Gastroesophageal sphincter (tissue), 4 donors: Measurements from ENCODE around the gene ZNF511. TPM values are rescaled to one million over a fixed set of nuclear protein-coding genes. Genes with fewer than 3 reads are reported as not detected.
"Not testable (repeated sequence)": the region's sequence is repeated elsewhere in the genome, so short reads cannot be mapped to it uniquely, and the experiment has no call there.

Experiments used
- ATAC-seq: fragments of 150-250 bp; one replicate; pipeline ENCODE4 v1.9.1; 2016; ENCODE audit warnings: mild to moderate bottlenecking, moderate library complexity
- H3K27ac ChIP-seq, 4 donors: fragments of 200-600 bp; sonication (generic) in 3 of 4; 1 replicate in 3 of 4; 2 replicates in 1 of 4; pipeline ENCODE4 v1.5.1; 2016 to 2019
- H3K27me3 ChIP-seq: fragments of 200-600 bp; sonication (generic); one replicate; pipeline ENCODE4 v1.5.1; 2019
- H3K36me3 ChIP-seq, 2 donors: fragments of 200-600 bp; sonication (generic); one replicate each; pipeline ENCODE4 v1.5.1; 2019; ENCODE audit warnings: control low read depth in 1 of 2
- H3K4me1 ChIP-seq, 3 donors: fragments of 200-600 bp; sonication (generic); 1 replicate in 2 of 3; 2 replicates in 1 of 3; pipeline ENCODE4 v1.5.1; 2016 to 2019; ENCODE audit warnings: control low read depth in 2 of 3
- H3K4me3 ChIP-seq, 2 donors: fragments of 200-600 bp; sonication (generic); one replicate each; pipeline ENCODE4 v1.5.1; 2019; ENCODE audit warnings: mild to moderate bottlenecking in 1 of 2, moderate library complexity in 1 of 2
- H3K9me3 ChIP-seq, 3 donors: fragments of 200-600 bp; sonication (generic); one replicate each; pipeline ENCODE4 v1.5.1; 2017 to 2019; ENCODE audit warnings: control low read depth in 2 of 3
- EP300 ChIP-seq: sonication (generic); formaldehyde crosslinking; IDR thresholded peaks from one replicate; pipeline ENCODE4 v1.6.1; 2017; ENCODE audit warnings: antibody characterized with exemption, mild to moderate bottlenecking
- POLR2A ChIP-seq, 2 donors: fragments of 450-650 bp; IDR thresholded peaks; one replicate each; pipeline ENCODE4 v1.6.1; 2017; ENCODE audit warnings: antibody characterized with exemption in 2 of 2, mild to moderate bottlenecking in 2 of 2, moderate library complexity in 1 of 2
- POLR2AphosphoS5 ChIP-seq: sonication (generic); formaldehyde crosslinking; IDR thresholded peaks from one replicate; pipeline ENCODE4 v1.6.1; 2017; ENCODE audit warnings: antibody characterized with exemption
- WGBS, 2 donors: methylation state at CpG; one replicate each; pipeline ENCODE4 v1.1.5; 2018; ENCODE audit warnings: low coverage in 1 of 2; 5-methylcytosine and 5-hydroxymethylcytosine counted together
- total RNA-seq, 4 donors: library from RNA; depleted of rRNA; stranded (reverse); fragments of >200 nt; gene quantifications; one replicate each; pipeline ENCODE4 v1.1.0, GENCODE V29; 2016
- TF ChIP-seq, protein P1 (sequence below), 4 experiments: fragments of 200-600 bp in 2 of 4; fragments of 450-650 bp in 2 of 4; sonication (generic) in 1 of 4; IDR thresholded peaks; one replicate each; pipeline ENCODE4 v1.5.1; 2017 to 2019; ENCODE audit warnings: antibody characterized with exemption in 4 of 4, mild to moderate bottlenecking in 2 of 4, moderate library complexity in 2 of 4

ZNF511 gene
- total RNA-seq, 4 donors from 2014 or later = 15.1 to 42.2 (median 25.4) TPM

GRCh38 chr10:133263674-133264073, 45.0 kb upstream of the ZNF511 start:
- no peaks in the 10 kb centered on the region for H3K9me3 ChIP-seq
- H3K27me3 ChIP-seq = no peaks in the 10 kb centered on the region
- 88% methylated on average over 9 of the region's 10 CpGs; no CpG with 5 or more reads in 1 of the 2 donors for WGBS, 2 donors
- peaks cover 0 to 4% of the 10 kb centered on the region in 2 donors for H3K36me3 ChIP-seq
- H3K4me1 ChIP-seq = peaks cover 0 to 38% (median 12%) of the 10 kb centered on the region in 3 donors
- H3K27ac ChIP-seq = no peak overlapping the region
- TF ChIP-seq EP300 = no peak
- no peak for TF ChIP-seq POLR2A (IDR thresholded peaks at IDR 0.05)
- no peak for TF ChIP-seq POLR2AphosphoS5
- TF ChIP-seq, protein P1, sequence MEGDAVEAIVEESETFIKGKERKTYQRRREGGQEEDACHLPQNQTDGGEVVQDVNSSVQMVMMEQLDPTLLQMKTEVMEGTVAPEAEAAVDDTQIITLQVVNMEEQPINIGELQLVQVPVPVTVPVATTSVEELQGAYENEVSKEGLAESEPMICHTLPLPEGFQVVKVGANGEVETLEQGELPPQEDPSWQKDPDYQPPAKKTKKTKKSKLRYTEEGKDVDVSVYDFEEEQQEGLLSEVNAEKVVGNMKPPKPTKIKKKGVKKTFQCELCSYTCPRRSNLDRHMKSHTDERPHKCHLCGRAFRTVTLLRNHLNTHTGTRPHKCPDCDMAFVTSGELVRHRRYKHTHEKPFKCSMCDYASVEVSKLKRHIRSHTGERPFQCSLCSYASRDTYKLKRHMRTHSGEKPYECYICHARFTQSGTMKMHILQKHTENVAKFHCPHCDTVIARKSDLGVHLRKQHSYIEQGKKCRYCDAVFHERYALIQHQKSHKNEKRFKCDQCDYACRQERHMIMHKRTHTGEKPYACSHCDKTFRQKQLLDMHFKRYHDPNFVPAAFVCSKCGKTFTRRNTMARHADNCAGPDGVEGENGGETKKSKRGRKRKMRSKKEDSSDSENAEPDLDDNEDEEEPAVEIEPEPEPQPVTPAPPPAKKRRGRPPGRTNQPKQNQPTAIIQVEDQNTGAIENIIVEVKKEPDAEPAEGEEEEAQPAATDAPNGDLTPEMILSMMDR (IDR thresholded peaks at IDR 0.05) = no peak
- no peak for ATAC-seq
- no peak overlapping the region for H3K4me3 ChIP-seq

DNA sequence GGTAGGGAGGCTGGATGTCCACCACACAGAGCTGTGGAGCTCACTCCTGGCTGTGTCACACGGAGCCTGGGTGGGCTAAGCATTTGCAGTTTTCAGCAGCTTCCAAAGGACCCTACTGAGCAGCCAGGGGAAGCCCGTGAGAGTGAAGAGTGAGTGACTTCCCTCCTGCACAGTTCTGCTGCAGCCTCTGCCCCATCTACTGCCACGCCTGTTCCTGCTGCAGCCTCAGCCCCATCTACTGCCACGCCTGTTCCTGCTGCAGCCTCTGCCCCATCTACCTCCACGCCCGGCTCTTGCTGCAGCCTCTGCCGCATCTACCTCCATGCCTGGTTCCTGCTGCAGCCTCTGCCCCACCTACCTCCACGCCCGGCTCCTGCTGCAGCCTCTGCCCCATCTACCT, 44.3 kb upstream of the ZNF511 start:
- 57 to 63% methylated on average over 7 of the region's 9 CpGs for WGBS, 2 donors
- Histone ChIP-seq H3K4me1 (peaks cover 0 to 30% (median 7%) of the 10 kb centered on the region in 3 donors), H3K4me3 (no peak overlapping the region), H3K36me3 (peaks cover 0 to 12% of the 10 kb centered on the region in 2 donors), H3K27me3 (no peaks in the 10 kb centered on the region), H3K9me3 (no peaks in the 10 kb centered on the region), H3K27ac (no peak overlapping the region)
- TF ChIP-seq, protein P1 (IDR thresholded peaks at IDR 0.05) = no peak
- TF ChIP-seq EP300 (no peak), POLR2AphosphoS5 (no peak), POLR2A (IDR thresholded peaks at IDR 0.05) (no peak)
- ATAC-seq = no peak

GRCh38 chr10:133265052-133265451, 43.7 kb upstream of the ZNF511 start:
- H3K4me3 ChIP-seq, H3K27me3 ChIP-seq, ATAC-seq, H3K9me3 ChIP-seq, H3K27ac ChIP-seq: not testable (repeated sequence)
- Histone ChIP-seq H3K4me1 (peaks cover 0 to 24% (median 1%) of the 10 kb centered on the region in 3 donors), H3K36me3 (peaks cover 0 to 18% of the 10 kb centered on the region in 2 donors)
- WGBS, 2 donors = 75 to 93% methylated on average over 5 to 7 of the region's 10 CpGs

DNA sequence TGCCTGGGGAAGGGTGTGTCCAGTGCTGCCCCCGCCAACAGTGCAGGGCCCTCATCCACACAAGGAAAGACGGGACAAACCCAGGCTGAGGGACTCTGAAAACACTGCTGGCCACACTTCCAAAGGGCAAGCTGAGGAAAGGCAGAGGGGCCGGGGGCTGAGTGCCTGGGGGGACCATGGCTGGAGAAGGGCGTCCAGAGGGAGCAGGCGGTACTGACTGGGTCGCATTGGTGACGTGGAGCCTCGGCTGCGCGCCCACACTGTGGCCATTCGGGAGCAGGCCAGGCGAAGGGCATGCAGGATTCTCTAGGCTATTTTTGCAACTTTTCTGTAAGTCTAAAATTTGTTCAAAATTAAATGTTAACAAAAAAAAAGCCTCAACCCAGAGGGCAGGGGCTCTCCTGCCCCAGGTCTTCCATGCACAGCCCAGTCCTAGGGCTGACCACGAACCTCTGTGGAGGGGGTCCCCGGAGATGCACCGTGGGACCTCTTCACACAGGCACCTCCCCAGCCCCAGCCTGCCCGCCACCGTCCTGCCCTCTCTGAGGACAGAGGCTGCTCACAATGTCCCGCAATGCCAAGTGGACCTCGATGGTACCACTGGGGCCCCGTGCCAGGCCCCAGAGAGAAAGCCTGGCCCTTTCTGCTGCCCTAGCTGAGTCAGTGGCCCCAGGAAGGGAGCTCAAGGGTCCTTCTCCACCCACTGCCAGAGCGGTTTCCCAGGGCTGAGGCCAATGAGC, 42.5 kb upstream of the ZNF511 start:
- no peaks in the 10 kb centered on the region for H3K9me3 ChIP-seq
- H3K27me3 ChIP-seq = no peaks in the 10 kb centered on the region
- TF ChIP-seq POLR2AphosphoS5 (no peak), EP300 (no peak), POLR2A (IDR thresholded peaks at IDR 0.05) (no peak)
- TF ChIP-seq, protein P1 (IDR thresholded peaks at IDR 0.05) = no peak
- ATAC-seq = no peak
- peaks cover 0 to 30% of the 10 kb centered on the region in 2 donors for H3K36me3 ChIP-seq
- H3K4me1 ChIP-seq = peaks cover 0 to 12% (median 0%) of the 10 kb centered on the region in 3 donors
- WGBS, 2 donors = 84 to 87% methylated on average over 6 to 14 of the region's 21 CpGs
- H3K4me3 ChIP-seq = no peak overlapping the region
- H3K27ac ChIP-seq = no peak overlapping the region

GRCh38 chr10:133267293-133267692, 41.4 kb upstream of the ZNF511 start:
- peaks cover 0 to 7% (median 0%) of the 10 kb centered on the region in 3 donors for H3K4me1 ChIP-seq
- no peaks in the 10 kb centered on the region for H3K9me3 ChIP-seq
- TF ChIP-seq POLR2A (IDR thresholded peaks at IDR 0.05) (no peak), EP300 (no peak), POLR2AphosphoS5 (no peak)
- TF ChIP-seq, protein P1 (IDR thresholded peaks at IDR 0.05) = no peak
- H3K27ac ChIP-seq = no peak overlapping the region
- no peak for ATAC-seq
- no peak overlapping the region for H3K4me3 ChIP-seq
- no peaks in the 10 kb centered on the region for H3K27me3 ChIP-seq
- WGBS, 2 donors = no CpG with 5 or more reads among the region's 14 CpGs
- peaks cover 0 to 37% of the 10 kb centered on the region in 2 donors for H3K36me3 ChIP-seq
